A673 (cell line): ENCODE measurements around the gene BBX.

ENCODE experiments used
- EZH2 ChIP-seq: fragments of 200-600 bp; sonication (generic); IDR thresholded peaks from 2 replicates; pipeline ENCODE4 v1.6.1; 2017; ENCODE audit warnings: borderline replicate concordance, low read depth, mild to moderate bottlenecking, mixed read lengths, antibody characterized with exemption, low read length; ENCODE audit not compliant: poor library complexity, severe bottlenecking
- TF ChIP-seq, protein P1 (sequence below): fragments of 300-800, 200-600 bp; sonication (generic); conservative IDR thresholded peaks from 2 replicates; pipeline ENCODE4 v1.5.1; 2017; ENCODE audit warnings: low read depth, mild to moderate bottlenecking, antibody characterized with exemption, low read length, moderate library complexity, mixed read lengths

GRCh38 chr3:107531917-107532469 lies 9.2 kb downstream of the BBX start:
- TF ChIP-seq, protein P1, sequence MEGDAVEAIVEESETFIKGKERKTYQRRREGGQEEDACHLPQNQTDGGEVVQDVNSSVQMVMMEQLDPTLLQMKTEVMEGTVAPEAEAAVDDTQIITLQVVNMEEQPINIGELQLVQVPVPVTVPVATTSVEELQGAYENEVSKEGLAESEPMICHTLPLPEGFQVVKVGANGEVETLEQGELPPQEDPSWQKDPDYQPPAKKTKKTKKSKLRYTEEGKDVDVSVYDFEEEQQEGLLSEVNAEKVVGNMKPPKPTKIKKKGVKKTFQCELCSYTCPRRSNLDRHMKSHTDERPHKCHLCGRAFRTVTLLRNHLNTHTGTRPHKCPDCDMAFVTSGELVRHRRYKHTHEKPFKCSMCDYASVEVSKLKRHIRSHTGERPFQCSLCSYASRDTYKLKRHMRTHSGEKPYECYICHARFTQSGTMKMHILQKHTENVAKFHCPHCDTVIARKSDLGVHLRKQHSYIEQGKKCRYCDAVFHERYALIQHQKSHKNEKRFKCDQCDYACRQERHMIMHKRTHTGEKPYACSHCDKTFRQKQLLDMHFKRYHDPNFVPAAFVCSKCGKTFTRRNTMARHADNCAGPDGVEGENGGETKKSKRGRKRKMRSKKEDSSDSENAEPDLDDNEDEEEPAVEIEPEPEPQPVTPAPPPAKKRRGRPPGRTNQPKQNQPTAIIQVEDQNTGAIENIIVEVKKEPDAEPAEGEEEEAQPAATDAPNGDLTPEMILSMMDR: no peak
- no peak for TF ChIP-seq EZH2
